Esophagus squamous epithelium (tissue), 4 donors: Measurements from ENCODE around the gene OXCT1.

Experiments
- CTCF ChIP-seq, 6 experiments: fragments of 450-650 bp in 4 of 6; fragments of 200-600 bp in 2 of 6; sonication (generic) in 2 of 6; IDR thresholded peaks; one replicate each; pipeline ENCODE4 v1.5.1; 2016 to 2019; ENCODE audit warnings: antibody characterized with exemption in 6 of 6, mild to moderate bottlenecking in 4 of 6, moderate library complexity in 4 of 6
- POLR2A ChIP-seq, 4 donors: fragments of 450-650 bp; IDR thresholded peaks; one replicate each; pipeline ENCODE4 v1.6.1; 2017; ENCODE audit warnings: antibody characterized with exemption in 4 of 4, mild to moderate bottlenecking in 4 of 4, moderate library complexity in 3 of 4

- TF ChIP-seq CTCF (IDR thresholded peaks at IDR 0.05) (no peak), POLR2A (IDR thresholded peaks at IDR 0.05) (no peak)
Measured at GRCh38 chr5:41751867-41752266, 118.4 kb downstream of the OXCT1 start.
